A549 (cell line): ENCODE results near the gene MME.
"Not testable (repeated sequence)": the region's sequence is repeated elsewhere in the genome, so short reads cannot be mapped to it uniquely, and the experiment has no call there.

Experiments
- REST ChIP-seq: fragments of 200-600 bp; sonication (generic); IDR thresholded peaks from 2 replicates; pipeline ENCODE4 v1.6.1; 2016; ENCODE audit warnings: antibody characterized with exemption, mild to moderate bottlenecking, moderate library complexity
- RFX5 ChIP-seq: fragments of 450-650 bp; IDR thresholded peaks from 2 replicates; pipeline ENCODE4 v1.7.1; 2014; ENCODE audit warnings: antibody characterized with exemption, mild to moderate bottlenecking, moderate library complexity

DNA sequence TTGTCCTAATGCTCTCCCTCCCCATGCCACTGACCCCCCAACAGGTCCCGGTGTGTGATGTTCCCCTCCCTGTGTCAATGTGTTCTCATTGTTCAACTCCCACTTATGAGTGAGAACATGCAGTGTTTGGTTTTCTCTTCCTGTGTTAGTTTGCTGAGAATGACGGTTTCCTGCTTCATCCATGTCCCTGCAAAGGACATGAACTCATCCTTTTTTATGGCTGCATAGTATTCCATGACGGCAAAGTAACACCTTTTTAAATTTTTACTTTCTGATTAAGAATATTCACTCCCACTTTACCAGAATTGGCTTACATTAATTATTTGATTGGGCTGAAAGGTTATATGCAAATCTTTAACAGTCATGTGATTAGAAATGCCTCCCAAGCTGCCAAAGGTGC is 135.9 kb downstream of the MME start:
- not testable (repeated sequence) for TF ChIP-seq RFX5, REST
